ENCODE data around the gene CALML6. TPM values are rescaled to one million over a fixed set of nuclear protein-coding genes. Genes with fewer than 3 reads are reported as not detected.

The CALML6 gene
- total RNA-seq, 1 experiment from 2014 or later, result 1.9 TPM

DNA sequence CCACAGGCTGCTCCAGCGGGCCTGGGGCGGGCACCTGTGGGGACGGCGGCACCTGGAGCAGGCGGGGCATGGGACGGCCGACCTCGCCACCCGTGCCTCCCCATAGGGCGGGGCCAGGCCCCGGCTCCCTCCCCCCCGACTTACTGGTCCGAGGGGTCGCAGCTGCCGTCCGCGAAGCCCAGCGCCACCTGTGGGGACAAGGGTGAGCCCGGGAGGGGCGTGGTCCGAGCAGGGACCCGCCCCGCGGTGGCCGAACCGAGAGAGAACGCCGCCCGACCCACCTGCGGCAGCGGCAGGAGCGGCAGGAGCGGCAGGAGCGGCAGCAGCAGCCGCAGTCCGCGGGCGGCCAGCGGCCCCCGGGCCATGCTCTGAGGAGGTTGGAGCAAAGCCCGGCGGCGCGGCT lies 3.8 kb downstream of the CALML6 start, which contains the start of gene TMEM52:
Gene TMEM52 (minus strand): TSS at position 379 of the 403 bp plus-strand sequence. CDS start 14 bp downstream, at position 365.
- Mint-ChIP-seq H3K27me3 (ENCODE audit: low read depth) (no peaks in the 10 kb centered on the region), H3K27ac (no peak within 1 kb of the TSS), H3K4me3 (peak within 1 kb of the TSS; percentile 65), H3K4me1 (peaks cover 7% of the 10 kb centered on the region; the same call in 1 of the 2 replicates), H3K9me3 (no peaks in the 10 kb centered on the region), H3K36me3 (no peaks in the 10 kb centered on the region)
- CTCF ChIA-PET, result interaction anchor here (1.3 to 5.7 kb wide), 4 partner anchors 10 to 127 kb away, joined by 5 to 46 read pairs (median 16); no protein-coding TSS in a partner anchor
- DNase-seq (ENCODE audit: low spot score) (no peak), ATAC-seq (peak; percentile 36)
- POLR2A ChIA-PET, result interaction anchor here (1.3 kb wide), 1 partner anchor 27 kb away, joined by 5 read pairs; no protein-coding TSS in a partner anchor
- TF ChIP-seq, protein P1, sequence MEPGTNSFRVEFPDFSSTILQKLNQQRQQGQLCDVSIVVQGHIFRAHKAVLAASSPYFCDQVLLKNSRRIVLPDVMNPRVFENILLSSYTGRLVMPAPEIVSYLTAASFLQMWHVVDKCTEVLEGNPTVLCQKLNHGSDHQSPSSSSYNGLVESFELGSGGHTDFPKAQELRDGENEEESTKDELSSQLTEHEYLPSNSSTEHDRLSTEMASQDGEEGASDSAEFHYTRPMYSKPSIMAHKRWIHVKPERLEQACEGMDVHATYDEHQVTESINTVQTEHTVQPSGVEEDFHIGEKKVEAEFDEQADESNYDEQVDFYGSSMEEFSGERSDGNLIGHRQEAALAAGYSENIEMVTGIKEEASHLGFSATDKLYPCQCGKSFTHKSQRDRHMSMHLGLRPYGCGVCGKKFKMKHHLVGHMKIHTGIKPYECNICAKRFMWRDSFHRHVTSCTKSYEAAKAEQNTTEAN (CRISPR knock-in tag; IDR thresholded peaks at IDR 0.05), result no peak
- TF ChIP-seq ZNF219 (CRISPR knock-in tag; IDR thresholded peaks at IDR 0.05; ENCODE audit: borderline replicate concordance) (no peak), HMGXB4 (CRISPR knock-in tag; IDR thresholded peaks at IDR 0.05) (peak; percentile 51; the same call in 1 of the 2 replicates), USF1 (CRISPR knock-in tag; IDR thresholded peaks at IDR 0.05) (0 out of 2 replicates have a peak, but pooled peaks have one; percentile 2), ZNF232 (CRISPR knock-in tag; IDR thresholded peaks at IDR 0.05) (peak; percentile 78; the same call in 1 of the 2 replicates), NR3C1 (CRISPR knock-in tag; conservative IDR thresholded peaks at IDR 0.05; ENCODE audit: low read depth) (no peak), ZNF121 (CRISPR knock-in tag; IDR thresholded peaks at IDR 0.05) (no peak), NFE2L1 (CRISPR knock-in tag; IDR thresholded peaks at IDR 0.05) (no peak), RELA (CRISPR knock-in tag; IDR thresholded peaks at IDR 0.05; ENCODE audit: borderline replicate concordance) (no peak), MAX (CRISPR knock-in tag; IDR thresholded peaks at IDR 0.05) (peak; percentile 85; the same call in 1 of the 2 replicates), ZNF671 (CRISPR knock-in tag; IDR thresholded peaks at IDR 0.05) (no peak), ZNF416 (CRISPR knock-in tag; IDR thresholded peaks at IDR 0.05) (peak; percentile 62; the same call in 1 of the 2 replicates), SP1 (CRISPR knock-in tag; conservative IDR thresholded peaks at IDR 0.05) (peak; percentile 55; the same call in 1 of the 2 replicates), ZNF396 (CRISPR knock-in tag; IDR thresholded peaks at IDR 0.05; ENCODE audit: borderline replicate concordance) (no peak), E2F5 (CRISPR knock-in tag; IDR thresholded peaks at IDR 0.05) (0 out of 2 replicates have a peak, but pooled peaks have one; percentile 33), NFYB (CRISPR knock-in tag; conservative IDR thresholded peaks at IDR 0.05; ENCODE audit: low read depth) (no peak), TEAD1 (CRISPR knock-in tag; IDR thresholded peaks at IDR 0.05) (no peak), SOX15 (CRISPR knock-in tag; IDR thresholded peaks at IDR 0.05) (no peak), FOXK1 (CRISPR knock-in tag; IDR thresholded peaks at IDR 0.05) (0 out of 2 replicates have a peak, but pooled peaks have one; percentile 40), GTF2I (CRISPR knock-in tag; conservative IDR thresholded peaks at IDR 0.05) (no peak), ZMAT4 (CRISPR knock-in tag; IDR thresholded peaks at IDR 0.05) (no peak)
- TF ChIP-seq, protein P2, sequence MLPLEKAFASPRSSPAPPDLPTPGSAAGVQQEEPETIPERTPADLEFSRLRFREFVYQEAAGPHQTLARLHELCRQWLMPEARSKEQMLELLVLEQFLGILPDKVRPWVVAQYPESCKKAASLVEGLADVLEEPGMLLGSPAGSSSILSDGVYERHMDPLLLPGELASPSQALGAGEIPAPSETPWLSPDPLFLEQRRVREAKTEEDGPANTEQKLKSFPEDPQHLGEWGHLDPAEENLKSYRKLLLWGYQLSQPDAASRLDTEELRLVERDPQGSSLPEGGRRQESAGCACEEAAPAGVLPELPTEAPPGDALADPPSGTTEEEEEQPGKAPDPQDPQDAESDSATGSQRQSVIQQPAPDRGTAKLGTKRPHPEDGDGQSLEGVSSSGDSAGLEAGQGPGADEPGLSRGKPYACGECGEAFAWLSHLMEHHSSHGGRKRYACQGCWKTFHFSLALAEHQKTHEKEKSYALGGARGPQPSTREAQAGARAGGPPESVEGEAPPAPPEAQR (CRISPR knock-in tag; IDR thresholded peaks at IDR 0.05), result no peak
- TF ChIP-seq, protein P3, sequence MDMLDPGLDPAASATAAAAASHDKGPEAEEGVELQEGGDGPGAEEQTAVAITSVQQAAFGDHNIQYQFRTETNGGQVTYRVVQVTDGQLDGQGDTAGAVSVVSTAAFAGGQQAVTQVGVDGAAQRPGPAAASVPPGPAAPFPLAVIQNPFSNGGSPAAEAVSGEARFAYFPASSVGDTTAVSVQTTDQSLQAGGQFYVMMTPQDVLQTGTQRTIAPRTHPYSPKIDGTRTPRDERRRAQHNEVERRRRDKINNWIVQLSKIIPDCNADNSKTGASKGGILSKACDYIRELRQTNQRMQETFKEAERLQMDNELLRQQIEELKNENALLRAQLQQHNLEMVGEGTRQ (CRISPR knock-in tag; IDR thresholded peaks at IDR 0.05), result no peak; the same call in 1 of the 2 replicates
- TF ChIP-seq, protein P4, sequence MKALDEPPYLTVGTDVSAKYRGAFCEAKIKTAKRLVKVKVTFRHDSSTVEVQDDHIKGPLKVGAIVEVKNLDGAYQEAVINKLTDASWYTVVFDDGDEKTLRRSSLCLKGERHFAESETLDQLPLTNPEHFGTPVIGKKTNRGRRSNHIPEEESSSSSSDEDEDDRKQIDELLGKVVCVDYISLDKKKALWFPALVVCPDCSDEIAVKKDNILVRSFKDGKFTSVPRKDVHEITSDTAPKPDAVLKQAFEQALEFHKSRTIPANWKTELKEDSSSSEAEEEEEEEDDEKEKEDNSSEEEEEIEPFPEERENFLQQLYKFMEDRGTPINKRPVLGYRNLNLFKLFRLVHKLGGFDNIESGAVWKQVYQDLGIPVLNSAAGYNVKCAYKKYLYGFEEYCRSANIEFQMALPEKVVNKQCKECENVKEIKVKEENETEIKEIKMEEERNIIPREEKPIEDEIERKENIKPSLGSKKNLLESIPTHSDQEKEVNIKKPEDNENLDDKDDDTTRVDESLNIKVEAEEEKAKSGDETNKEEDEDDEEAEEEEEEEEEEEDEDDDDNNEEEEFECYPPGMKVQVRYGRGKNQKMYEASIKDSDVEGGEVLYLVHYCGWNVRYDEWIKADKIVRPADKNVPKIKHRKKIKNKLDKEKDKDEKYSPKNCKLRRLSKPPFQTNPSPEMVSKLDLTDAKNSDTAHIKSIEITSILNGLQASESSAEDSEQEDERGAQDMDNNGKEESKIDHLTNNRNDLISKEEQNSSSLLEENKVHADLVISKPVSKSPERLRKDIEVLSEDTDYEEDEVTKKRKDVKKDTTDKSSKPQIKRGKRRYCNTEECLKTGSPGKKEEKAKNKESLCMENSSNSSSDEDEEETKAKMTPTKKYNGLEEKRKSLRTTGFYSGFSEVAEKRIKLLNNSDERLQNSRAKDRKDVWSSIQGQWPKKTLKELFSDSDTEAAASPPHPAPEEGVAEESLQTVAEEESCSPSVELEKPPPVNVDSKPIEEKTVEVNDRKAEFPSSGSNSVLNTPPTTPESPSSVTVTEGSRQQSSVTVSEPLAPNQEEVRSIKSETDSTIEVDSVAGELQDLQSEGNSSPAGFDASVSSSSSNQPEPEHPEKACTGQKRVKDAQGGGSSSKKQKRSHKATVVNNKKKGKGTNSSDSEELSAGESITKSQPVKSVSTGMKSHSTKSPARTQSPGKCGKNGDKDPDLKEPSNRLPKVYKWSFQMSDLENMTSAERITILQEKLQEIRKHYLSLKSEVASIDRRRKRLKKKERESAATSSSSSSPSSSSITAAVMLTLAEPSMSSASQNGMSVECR (CRISPR knock-in tag; IDR thresholded peaks at IDR 0.05; ENCODE audit: borderline replicate concordance), result peak; percentile 20; the same call in 1 of the 2 replicates
- TF ChIP-seq, protein P5, sequence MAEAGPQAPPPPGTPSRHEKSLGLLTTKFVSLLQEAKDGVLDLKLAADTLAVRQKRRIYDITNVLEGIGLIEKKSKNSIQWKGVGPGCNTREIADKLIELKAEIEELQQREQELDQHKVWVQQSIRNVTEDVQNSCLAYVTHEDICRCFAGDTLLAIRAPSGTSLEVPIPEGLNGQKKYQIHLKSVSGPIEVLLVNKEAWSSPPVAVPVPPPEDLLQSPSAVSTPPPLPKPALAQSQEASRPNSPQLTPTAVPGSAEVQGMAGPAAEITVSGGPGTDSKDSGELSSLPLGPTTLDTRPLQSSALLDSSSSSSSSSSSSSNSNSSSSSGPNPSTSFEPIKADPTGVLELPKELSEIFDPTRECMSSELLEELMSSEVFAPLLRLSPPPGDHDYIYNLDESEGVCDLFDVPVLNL (CRISPR knock-in tag; IDR thresholded peaks at IDR 0.05; ENCODE audit: borderline replicate concordance, low read depth), result no peak
